ENCODE data around the gene BICD1.

BICD1 gene

DNA sequence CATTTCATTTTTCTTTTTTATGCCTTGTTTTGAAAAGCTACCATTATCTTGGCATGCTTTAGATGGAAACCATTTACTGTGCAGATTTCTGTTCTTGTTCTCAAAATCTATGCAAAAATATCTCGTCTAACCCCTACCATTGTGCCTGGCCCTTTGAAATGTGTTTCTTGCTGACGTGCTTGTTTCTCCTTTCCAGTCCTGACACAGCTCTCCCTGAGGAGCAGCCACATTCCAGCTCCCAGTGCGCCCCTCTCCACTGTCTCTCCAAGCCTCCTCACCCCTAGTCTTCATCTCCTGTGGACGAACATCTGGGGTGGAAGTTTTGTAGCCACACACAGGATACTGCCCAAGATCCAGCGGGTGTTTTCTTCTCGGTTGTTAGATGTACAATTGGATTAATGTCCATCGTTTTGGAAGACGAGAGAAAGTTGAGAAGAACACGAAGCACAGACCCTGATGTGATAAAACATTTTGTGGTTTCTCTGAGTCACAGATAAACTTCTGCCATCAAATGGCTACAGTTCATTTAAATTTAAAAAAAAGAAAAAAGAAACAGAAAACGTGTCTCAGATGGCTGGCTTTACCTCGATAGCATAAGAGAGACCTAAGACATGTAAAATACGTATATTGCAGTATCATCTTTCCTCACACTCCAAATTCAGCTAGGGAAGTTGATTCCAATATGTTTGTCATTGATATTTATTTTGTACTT lies 270.9 kb downstream of the BICD1 start:
- TF ChIP-seq, protein P1, sequence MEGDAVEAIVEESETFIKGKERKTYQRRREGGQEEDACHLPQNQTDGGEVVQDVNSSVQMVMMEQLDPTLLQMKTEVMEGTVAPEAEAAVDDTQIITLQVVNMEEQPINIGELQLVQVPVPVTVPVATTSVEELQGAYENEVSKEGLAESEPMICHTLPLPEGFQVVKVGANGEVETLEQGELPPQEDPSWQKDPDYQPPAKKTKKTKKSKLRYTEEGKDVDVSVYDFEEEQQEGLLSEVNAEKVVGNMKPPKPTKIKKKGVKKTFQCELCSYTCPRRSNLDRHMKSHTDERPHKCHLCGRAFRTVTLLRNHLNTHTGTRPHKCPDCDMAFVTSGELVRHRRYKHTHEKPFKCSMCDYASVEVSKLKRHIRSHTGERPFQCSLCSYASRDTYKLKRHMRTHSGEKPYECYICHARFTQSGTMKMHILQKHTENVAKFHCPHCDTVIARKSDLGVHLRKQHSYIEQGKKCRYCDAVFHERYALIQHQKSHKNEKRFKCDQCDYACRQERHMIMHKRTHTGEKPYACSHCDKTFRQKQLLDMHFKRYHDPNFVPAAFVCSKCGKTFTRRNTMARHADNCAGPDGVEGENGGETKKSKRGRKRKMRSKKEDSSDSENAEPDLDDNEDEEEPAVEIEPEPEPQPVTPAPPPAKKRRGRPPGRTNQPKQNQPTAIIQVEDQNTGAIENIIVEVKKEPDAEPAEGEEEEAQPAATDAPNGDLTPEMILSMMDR (IDR thresholded peaks at IDR 0.05; ENCODE audit: insufficient read depth, low read depth, low read length, missing control alignments): no peak
- H3K4me3 ChIP-seq (ENCODE audit: low read depth, low read length): no peak overlapping the region
- no peak for DNase-seq (ENCODE audit: low read depth)

DNA sequence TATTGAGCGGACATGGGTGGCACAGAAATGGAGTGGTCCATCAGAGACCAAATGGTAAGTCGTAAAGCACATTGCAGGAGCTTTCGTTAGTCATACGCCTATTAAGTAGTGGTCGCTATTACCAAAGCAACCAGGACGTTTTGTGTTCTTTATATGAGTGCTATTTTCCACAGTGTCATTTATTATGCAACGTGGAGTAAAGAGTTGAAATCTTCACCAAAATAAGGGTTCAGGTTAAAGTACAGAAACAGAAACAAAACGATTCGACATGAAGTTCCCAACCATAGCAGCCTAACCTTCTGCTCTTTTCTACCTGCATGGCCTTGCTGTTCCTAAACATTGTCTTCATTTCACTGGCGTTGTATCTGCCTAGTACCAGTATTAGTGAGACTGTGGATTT lies 272.6 kb downstream of the BICD1 start:
- DNase-seq (ENCODE audit: low read depth): no peak
- H3K4me3 ChIP-seq (ENCODE audit: low read depth, low read length): no peak overlapping the region
- TF ChIP-seq, protein P1 (IDR thresholded peaks at IDR 0.05; ENCODE audit: insufficient read depth, low read depth, low read length, missing control alignments): no peak

DNA sequence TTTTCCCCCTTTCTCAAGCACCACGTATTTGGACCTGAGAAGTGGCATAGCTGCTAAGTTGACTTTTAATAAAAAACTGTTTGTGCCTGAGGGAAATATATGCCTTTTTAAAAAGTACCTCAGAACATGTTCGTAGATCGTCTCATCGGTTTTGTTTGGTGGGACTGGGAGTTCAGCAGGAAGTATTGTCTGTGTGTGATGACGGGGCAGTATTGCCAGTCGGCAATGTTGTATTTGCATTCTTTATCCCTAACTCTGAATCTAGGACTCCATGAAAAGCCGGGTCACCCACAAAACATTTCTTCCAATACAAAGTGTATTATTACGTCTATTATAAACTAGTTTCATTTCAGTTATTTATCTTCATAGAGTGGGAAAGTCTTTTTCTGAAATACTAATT lies 273.0 kb downstream of the BICD1 start:
- no peak overlapping the region for H3K4me3 ChIP-seq (ENCODE audit: low read depth, low read length)
- TF ChIP-seq, protein P1 (IDR thresholded peaks at IDR 0.05; ENCODE audit: insufficient read depth, low read depth, low read length, missing control alignments): no peak
- DNase-seq (ENCODE audit: low read depth): no peak

DNA sequence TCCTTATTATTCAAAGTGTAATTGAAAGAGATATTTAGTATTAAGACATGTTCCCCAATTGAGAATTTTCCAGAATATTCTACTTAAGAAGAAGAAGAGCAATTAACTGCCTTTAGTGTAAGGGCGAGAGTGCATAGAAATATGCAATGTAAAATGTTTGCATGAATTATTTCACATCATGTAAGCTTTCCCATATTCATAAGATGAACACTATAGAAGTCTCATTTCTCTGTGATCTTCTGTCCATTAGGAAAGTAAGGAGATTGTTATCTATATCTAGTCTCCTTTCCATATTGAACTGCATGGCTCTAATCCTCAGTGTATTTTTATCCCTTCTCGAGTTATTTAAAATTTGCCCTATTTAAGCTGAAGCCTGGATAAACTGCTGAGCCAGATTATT lies 275.6 kb downstream of the BICD1 start:
- H3K4me3 ChIP-seq (ENCODE audit: low read depth, low read length): no peak overlapping the region
- TF ChIP-seq, protein P1 (IDR thresholded peaks at IDR 0.05; ENCODE audit: insufficient read depth, low read depth, low read length, missing control alignments): no peak
- no peak for DNase-seq (ENCODE audit: low read depth)

DNA sequence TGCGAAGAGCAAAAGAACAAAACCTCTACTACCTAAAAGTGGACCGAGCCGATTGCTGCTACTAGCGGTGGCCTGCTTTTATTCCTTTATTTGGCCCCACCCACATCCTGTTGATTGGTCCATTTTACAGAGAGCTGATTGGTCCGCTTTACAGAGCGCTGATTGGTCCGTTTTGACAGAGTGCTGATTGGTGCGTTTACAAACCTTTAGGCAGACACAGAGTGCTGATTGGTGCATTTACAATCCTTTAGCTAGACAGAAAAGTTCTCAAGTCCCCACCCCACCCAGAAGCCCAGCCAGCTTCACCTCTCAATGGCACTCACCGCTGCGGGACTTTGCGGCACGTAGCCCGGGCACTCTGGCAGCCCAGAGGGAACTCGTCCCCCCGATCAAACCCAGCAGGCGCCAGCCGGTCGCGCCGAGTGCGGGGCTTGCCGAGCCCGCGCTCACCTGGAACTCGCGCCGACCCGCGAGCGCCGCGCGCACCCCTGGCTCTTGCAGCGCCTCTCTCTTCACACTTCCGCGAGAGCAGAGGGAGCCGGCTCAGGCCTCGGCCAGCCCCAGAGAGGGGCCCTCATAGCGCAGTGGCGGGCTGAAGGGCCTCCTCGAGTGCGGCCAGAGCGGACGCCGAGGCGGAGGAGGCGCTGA lies 284.0 kb downstream of the BICD1 start:
- no peak overlapping the region for H3K4me3 ChIP-seq (ENCODE audit: low read depth, low read length)
- TF ChIP-seq, protein P1 (IDR thresholded peaks at IDR 0.05; ENCODE audit: insufficient read depth, low read depth, low read length, missing control alignments): no peak
- no peak for DNase-seq (ENCODE audit: low read depth)

DNA sequence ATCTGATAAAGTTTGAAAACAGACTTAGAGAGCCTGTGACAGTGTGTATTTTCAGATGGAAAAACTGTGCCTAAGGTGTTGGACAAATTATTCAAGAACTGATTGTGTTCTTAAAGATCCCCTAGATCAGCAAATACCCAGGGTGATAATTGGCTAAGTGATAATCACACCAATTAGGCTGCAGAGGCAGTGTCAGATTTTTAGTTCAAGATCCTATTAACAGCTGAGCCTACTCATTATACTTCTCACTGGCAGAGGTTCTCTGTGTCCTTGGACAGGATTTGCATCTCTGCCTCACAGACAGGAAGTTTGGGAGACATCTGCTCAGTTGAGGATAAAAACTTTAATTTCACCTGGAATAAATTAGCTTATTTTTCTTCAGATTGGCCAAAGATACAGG lies 288.4 kb downstream of the BICD1 start:
- H3K4me3 ChIP-seq (ENCODE audit: low read depth, low read length): no peak overlapping the region
- TF ChIP-seq, protein P1 (IDR thresholded peaks at IDR 0.05; ENCODE audit: insufficient read depth, low read depth, low read length, missing control alignments): no peak
- no peak for DNase-seq (ENCODE audit: low read depth)

Data from GM12865 (cell line).